Islet of Langerhans (tissue), 1 donor: Measurements from ENCODE around the gene COMMD1.

ENCODE experiments used
- FAIRE-seq: peaks from one replicate; lab custom pipeline; 2011; peaks lifted over from hg19 to GRCh38; lab: Jason Lieb, UNC

The COMMD1 gene

DNA sequence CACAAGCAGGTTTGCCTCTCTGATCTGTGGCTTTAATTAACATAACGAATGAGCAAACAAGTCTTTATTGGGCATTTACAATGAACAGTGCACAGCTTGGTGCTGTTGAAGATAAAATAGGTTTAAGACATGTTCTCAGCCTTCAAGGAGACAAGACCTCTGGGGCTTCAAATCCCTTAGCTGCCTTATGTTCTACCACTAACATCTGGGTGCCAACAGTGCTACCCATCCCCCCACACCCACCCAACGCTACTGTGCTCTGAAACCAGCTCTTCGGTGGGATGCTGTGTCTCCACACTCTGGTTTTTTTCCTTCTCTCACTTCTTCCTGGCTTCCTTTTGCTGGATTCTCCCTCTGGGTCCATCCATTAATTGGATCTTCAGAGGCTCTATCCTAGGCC is 276.4 kb downstream of the COMMD1 start:
- FAIRE-seq, result no peak

DNA sequence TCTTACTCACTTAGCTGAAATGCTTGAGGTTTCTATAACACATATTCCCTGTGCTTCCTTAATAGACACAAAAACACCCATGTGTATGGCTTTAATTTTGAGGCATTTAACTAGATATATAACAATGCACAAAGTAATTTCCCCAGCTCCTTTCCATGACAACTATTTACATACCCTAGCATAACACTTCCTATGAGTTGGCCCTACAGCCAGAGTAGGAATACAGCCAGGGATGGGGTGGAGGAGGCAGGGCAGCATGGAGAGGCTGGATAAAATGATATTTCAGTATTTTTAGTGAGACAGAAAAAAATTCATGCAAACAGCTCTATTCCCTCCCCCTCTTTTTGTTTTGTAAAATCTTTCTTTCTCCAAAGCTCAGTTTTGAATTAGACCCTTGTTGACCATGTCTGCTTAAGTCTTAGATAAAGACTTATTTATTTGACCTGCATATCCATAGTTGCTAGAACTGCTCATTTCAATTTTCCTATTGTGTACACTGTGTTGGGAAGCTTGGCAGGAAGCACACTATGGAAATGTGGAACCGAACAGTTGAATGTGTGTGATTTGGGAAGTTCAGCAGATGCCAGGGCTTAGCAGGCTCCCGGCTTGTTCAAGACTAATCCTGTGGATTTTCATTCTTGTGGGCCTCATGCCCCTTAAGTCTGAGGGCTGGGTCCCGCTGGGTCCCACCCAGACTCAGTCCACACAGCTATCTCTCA is 279.2 kb downstream of the COMMD1 start:
- no peak for FAIRE-seq
